Measurements from ENCODE around the gene MEG3. TPM values are rescaled to one million over a fixed set of nuclear protein-coding genes. Genes with fewer than 3 reads are reported as not detected.

The MEG3 gene
- total RNA-seq, 4 donors from 2014 or later: 34.1 to 265 (median 119) TPM

DNA sequence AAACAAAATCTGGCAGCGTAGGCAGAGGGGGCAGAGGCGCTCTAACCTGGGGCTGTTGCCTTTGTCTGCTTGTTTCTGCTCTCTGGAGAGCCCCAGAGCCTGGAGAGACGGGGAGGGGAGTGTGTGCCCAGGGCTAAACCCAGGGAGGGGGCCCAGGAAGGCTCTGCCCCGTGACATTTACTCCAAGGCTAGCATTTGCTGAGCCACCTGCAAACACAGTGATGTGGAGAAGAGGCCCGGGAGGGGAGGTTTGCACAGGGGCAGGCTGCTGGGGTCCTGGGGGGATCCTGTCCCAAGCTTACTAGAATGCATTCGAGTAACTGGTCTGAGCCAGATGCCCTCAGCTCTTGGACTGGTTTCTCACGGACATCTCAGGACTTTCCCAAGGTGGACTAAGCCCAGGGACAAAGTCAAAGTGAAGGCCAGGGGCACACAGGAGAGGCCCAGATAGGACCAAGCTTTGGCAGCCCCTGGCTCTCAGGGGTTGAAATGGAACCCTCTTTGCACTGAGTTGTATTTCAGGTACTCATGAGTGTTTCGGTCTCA, 12.0 kb downstream of the MEG3 start:
- no peak overlapping the region for H3K4me3 ChIP-seq
- no peak for TF ChIP-seq CTCF (IDR thresholded peaks at IDR 0.05)
- TF ChIP-seq POLR2A (IDR thresholded peaks at IDR 0.05): no peak
- intact Hi-C loops (cut with DNase I; ENCODE audit: low total_unique reads): no loop called here

DNA sequence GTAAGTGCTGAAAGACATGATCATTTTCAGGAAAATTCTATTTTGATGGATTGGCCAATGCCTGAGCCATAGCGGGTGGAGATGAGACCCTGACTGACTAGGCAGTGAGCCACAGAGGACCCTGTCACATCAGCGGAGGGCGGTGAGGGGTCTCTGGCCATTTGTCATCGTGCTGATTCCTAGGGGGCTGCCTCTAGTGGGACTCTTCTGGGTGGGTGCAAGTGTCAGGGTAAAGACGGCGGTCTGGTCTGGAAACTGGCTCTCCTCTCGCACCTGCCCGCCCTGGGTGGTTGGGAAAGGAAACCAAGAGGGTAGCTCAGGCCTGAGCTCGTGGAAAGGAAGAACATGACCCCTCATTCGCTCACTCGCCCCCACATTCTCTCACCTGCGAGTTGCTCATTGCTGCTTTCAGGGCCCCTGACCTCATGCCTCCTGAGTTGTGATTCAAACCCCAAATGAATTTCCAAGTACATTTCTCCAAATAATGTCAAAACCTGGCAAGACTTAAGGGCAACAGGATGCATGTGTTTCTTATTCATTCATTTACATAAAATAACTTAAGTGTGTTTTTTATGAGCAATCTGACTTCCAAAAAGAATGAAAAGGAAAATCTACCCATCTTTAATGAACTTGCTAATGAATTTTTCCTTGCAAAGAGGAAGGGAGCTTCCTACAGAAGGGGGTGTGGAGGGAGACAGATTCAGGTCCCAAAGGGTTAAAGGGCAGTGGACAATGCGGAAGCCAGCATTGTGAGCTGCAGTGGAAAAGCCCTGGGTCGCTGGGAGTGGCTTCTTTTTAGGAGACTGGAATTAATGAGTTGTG, 12.8 kb downstream of the MEG3 start:
- no peak overlapping the region for H3K27ac ChIP-seq
- intact Hi-C loops (cut with DNase I; ENCODE audit: low total_unique reads): no loop called here
- no peak for TF ChIP-seq POLR2A (IDR thresholded peaks at IDR 0.05)
- TF ChIP-seq CTCF (IDR thresholded peaks at IDR 0.05): no peak
- H3K9me3 ChIP-seq: no peaks in the 10 kb centered on the region
- H3K36me3 ChIP-seq: no peaks in the 10 kb centered on the region
- no peak for DNase-seq
- H3K27me3 ChIP-seq: no peaks in the 10 kb centered on the region
- H3K4me3 ChIP-seq: no peak overlapping the region
- H3K4me1 ChIP-seq: no peaks in the 10 kb centered on the region

More for the DNA sequence above, 12.0 kb downstream of the MEG3 start:
- Histone ChIP-seq H3K9me3 (no peaks in the 10 kb centered on the region), H3K27me3 (no peaks in the 10 kb centered on the region), H3K27ac (no peak overlapping the region), H3K36me3 (no peaks in the 10 kb centered on the region), H3K4me1 (no peaks in the 10 kb centered on the region)
- no peak for DNase-seq

DNA sequence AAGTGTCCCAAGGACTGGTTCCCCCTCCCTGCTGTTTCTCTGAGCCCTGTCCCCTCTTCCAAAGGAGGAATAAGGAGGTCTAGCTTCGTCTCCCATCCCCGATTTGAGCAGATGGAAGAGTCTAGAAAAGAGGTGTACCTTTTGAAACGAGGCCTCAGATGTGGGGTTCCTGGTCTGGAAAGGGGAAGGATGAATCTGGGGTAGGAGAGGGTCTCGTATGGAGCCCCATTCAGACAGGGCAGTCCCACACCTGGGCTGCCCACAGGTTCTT, 13.3 kb downstream of the MEG3 start:
- Histone ChIP-seq H3K4me3 (no peak overlapping the region), H3K9me3 (no peaks in the 10 kb centered on the region), H3K4me1 (no peaks in the 10 kb centered on the region), H3K27me3 (no peaks in the 10 kb centered on the region), H3K27ac (peak overlapping the region in 1 of 2 donors; percentile 21), H3K36me3 (no peaks in the 10 kb centered on the region)
- no peak for TF ChIP-seq CTCF (IDR thresholded peaks at IDR 0.05)
- TF ChIP-seq POLR2A (IDR thresholded peaks at IDR 0.05): no peak
- DNase-seq: no peak
- intact Hi-C loops (cut with DNase I; ENCODE audit: low total_unique reads): no loop called here

DNA sequence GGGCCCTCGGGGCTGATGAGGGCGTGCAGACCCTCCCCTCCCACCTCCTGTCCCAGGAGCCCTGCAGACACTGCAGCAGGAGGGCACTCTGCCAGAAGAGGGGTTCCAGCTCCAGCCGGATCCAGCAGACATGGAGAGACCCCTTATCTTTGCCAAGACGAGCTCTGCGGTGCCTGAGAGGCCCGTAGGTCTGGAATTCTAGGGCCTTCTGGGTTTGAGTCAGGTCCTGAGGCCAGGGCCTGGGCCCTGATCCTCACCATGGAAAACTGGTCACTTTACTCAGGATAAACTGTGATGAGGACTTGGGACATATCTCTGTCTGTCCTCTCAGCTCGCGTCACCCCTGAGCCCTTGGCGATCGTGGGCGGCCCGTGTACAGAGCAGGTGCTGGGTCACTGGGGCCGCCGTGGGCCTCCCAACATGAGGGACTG, 13.8 kb downstream of the MEG3 start:
- no peak for TF ChIP-seq POLR2A (IDR thresholded peaks at IDR 0.05)
- no peak for TF ChIP-seq CTCF (IDR thresholded peaks at IDR 0.05)
- no peak overlapping the region for H3K4me3 ChIP-seq
- intact Hi-C loops (cut with DNase I; ENCODE audit: low total_unique reads): no loop called here
- H3K36me3 ChIP-seq: no peaks in the 10 kb centered on the region
- DNase-seq: no peak
- no peaks in the 10 kb centered on the region for H3K9me3 ChIP-seq
- H3K27me3 ChIP-seq: no peaks in the 10 kb centered on the region
- no peaks in the 10 kb centered on the region for H3K4me1 ChIP-seq
- peak overlapping the region in 1 of 2 donors; percentile 21 for H3K27ac ChIP-seq

- Histone ChIP-seq H3K36me3 (no peaks in the 10 kb centered on the region), H3K9me3 (no peaks in the 10 kb centered on the region), H3K27ac (peak overlapping the region in 1 of 2 donors; percentile 21), H3K4me1 (no peaks in the 10 kb centered on the region), H3K27me3 (no peaks in the 10 kb centered on the region), H3K4me3 (no peak overlapping the region)
- no peak for DNase-seq
- intact Hi-C loops (cut with DNase I; ENCODE audit: low total_unique reads): no loop called here
- no peak for TF ChIP-seq POLR2A (IDR thresholded peaks at IDR 0.05)
- no peak for TF ChIP-seq CTCF (IDR thresholded peaks at IDR 0.05)
Measured at GRCh38 chr14:100840286-100841065, 14.6 kb downstream of the MEG3 start.
